Endothelial cell of umbilical vein (primary cell): ENCODE measurements around the gene C19orf44. TPM values are rescaled to one million over a fixed set of nuclear protein-coding genes. Genes with fewer than 3 reads are reported as not detected.
"Not testable (repeated sequence)": the region's sequence is repeated elsewhere in the genome, so short reads cannot be mapped to it uniquely, and the experiment has no call there.

Experiments used
- BruUV-seq: library from RNA; stranded (reverse); fragments of 400-500 nt; replicated peaks from 2 replicates; lab custom pipeline; 2021; lab: Mats Ljungman, UMichigan
- CTCF ChIA-PET: fragments of 300-600, 350-600 bp; sonication (Branson Sonifier 250); formaldehyde crosslinking; loops from one replicate; lab custom pipeline; 2021; ENCODE audit warnings: antibody characterized with exemption, inconsistent platforms; lab: Charles Lee
- POLR2A ChIA-PET: fragments of 300-600, 350-600 bp; sonication (Branson Sonifier 250); formaldehyde crosslinking; loops from one replicate; lab custom pipeline; 2021; ENCODE audit warnings: antibody characterized with exemption, inconsistent platforms; lab: Charles Lee
- DNase-seq: peaks from one replicate; pipeline ENCODE4 v3.0.0-alpha.2; 2011; ENCODE audit warnings: low read depth, low spot score
- FAIRE-seq: peaks from 2 replicates; lab custom pipeline; 2011; peaks lifted over from hg19 to GRCh38; lab: Jason Lieb, UNC
- H2AFZ ChIP-seq: 2 replicates; pipeline ENCODE4 v1.6.0; 2012; ENCODE audit warnings: low read depth, low read length, control low read depth, inconsistent platforms
- H3K27ac ChIP-seq: 2 replicates; pipeline ENCODE4 v1.5.1; 2011; ENCODE audit warnings: low read depth, mild to moderate bottlenecking, control low read depth, low read length, moderate library complexity; ENCODE audit not compliant: insufficient read depth
- H3K27me3 ChIP-seq, 2 experiments: 2 replicates each; pipeline versions ENCODE4 v1.6.0 to v1.6.1; 2011; ENCODE audit warnings: low read length in 2 of 2, mixed read lengths in 1 of 2; ENCODE audit not compliant: control insufficient read depth in 2 of 2, insufficient read depth in 2 of 2
- H3K36me3 ChIP-seq, 2 experiments: 2 replicates in 1 of 2; 3 replicates in 1 of 2; pipeline ENCODE4 v1.5.1; 2011; ENCODE audit warnings: low read length in 2 of 2, mild to moderate bottlenecking in 1 of 2, moderate library complexity in 1 of 2; ENCODE audit not compliant: control insufficient read depth in 2 of 2, insufficient read depth in 2 of 2; ENCODE audit errors: extremely low read depth in 1 of 2
- H3K4me1 ChIP-seq: 3 replicates; pipeline ENCODE4 v1.5.1; 2011; ENCODE audit warnings: mild to moderate bottlenecking, low read length; ENCODE audit not compliant: control insufficient read depth, insufficient read depth; ENCODE audit errors: extremely low read depth
- H3K4me2 ChIP-seq: 2 replicates; pipeline ENCODE4 v1.6.1; 2011; ENCODE audit warnings: low read length, control low read depth, mixed read lengths; ENCODE audit not compliant: insufficient read depth
- H3K4me3 ChIP-seq, 3 experiments: fragments of 200-600 bp in 1 of 3; sonication (generic), shearing (Covaris generic) in 1 of 3; replicated peaks in 1 of 3; 2 replicates each; pipeline ENCODE4 v1.5.1; 2011 to 2016; ENCODE audit warnings: control low read depth in 3 of 3, low read length in 3 of 3, mild to moderate bottlenecking in 2 of 3, inconsistent platforms in 1 of 3, low read depth in 1 of 3, moderate library complexity in 1 of 3; ENCODE audit not compliant: insufficient read depth in 1 of 3
- H3K79me2 ChIP-seq: 2 replicates; pipeline ENCODE4 v1.6.0; 2012; ENCODE audit warnings: low read length, inconsistent platforms; ENCODE audit not compliant: control insufficient read depth, insufficient read depth
- H3K9ac ChIP-seq: replicated peaks from 2 replicates; pipeline ENCODE3; 2011; ENCODE audit warnings: low read length, control low read depth; ENCODE audit not compliant: insufficient read depth; ENCODE audit errors: extremely low read depth
- H3K9me1 ChIP-seq: replicated peaks from 3 replicates; pipeline ENCODE4 v1.6.0; 2011; ENCODE audit warnings: mild to moderate bottlenecking, low read length; ENCODE audit not compliant: control insufficient read depth, insufficient read depth; ENCODE audit errors: extremely low read depth
- H3K9me3 ChIP-seq: replicated peaks from 2 replicates; pipeline ENCODE4 v1.5.1; 2012; ENCODE audit warnings: low read length, inconsistent platforms; ENCODE audit not compliant: control insufficient read depth, insufficient read depth
- H4K20me1 ChIP-seq: replicated peaks from 2 replicates; pipeline ENCODE3; 2011; ENCODE audit warnings: mild to moderate bottlenecking, low read length; ENCODE audit not compliant: control insufficient read depth, insufficient read depth; ENCODE audit errors: extremely low read depth
- EZH2 ChIP-seq: IDR thresholded peaks from 2 replicates; pipeline ENCODE4 v1.6.1; 2012; ENCODE audit warnings: borderline replicate concordance, low read depth, mild to moderate bottlenecking, moderate library complexity, low read length, inconsistent platforms; ENCODE audit not compliant: severe bottlenecking
- FOS ChIP-seq: IDR thresholded peaks from 2 replicates; pipeline ENCODE4 v1.6.1; 2011; ENCODE audit warnings: mild to moderate bottlenecking, low read length, moderate library complexity, borderline replicate concordance; ENCODE audit not compliant: insufficient read depth
- GATA2 ChIP-seq: IDR thresholded peaks from 2 replicates; pipeline ENCODE4 v1.7.0; 2011; ENCODE audit warnings: low read depth, mild to moderate bottlenecking, moderate library complexity, mixed read lengths, low read length; ENCODE audit not compliant: insufficient read length, insufficient read depth
- JUN ChIP-seq: IDR thresholded peaks from 2 replicates; pipeline ENCODE4 v1.6.1; 2011; ENCODE audit warnings: borderline replicate concordance, low read depth; ENCODE audit not compliant: insufficient read length, insufficient read depth
- MYC ChIP-seq: IDR thresholded peaks from one replicate; pipeline ENCODE4 v1.6.1; 2011; ENCODE audit warnings: mild to moderate bottlenecking, low read depth, low read length
- POLR2A ChIP-seq: IDR thresholded peaks from 2 replicates; pipeline ENCODE4 v1.6.1; 2012; ENCODE audit warnings: low read depth, mild to moderate bottlenecking, control low read depth, low read length
- POLR2AphosphoS5 ChIP-seq: IDR thresholded peaks from 2 replicates; pipeline ENCODE4 v1.6.1; 2012; ENCODE audit warnings: low read depth, mild to moderate bottlenecking, control low read depth, low read length, moderate library complexity; ENCODE audit not compliant: insufficient read depth
- dilution Hi-C: fragments of 300-500 bp; cut with MboI; formaldehyde crosslinking; loops from one replicate; pipeline ENCODE4 v1.15.0; 2019; ENCODE audit warnings: low sequenced_read_pairs; ENCODE audit not compliant: extremely low pct_ligation_motif_present
- intact Hi-C: fragments of 100-400 bp; cut with micrococcal nuclease; formaldehyde crosslinking; loops from one replicate; pipeline ENCODE4 v1.10.0; 2022
- polyA plus RNA-seq, 4 experiments: library from polyadenylated mRNA; depleted of rRNA in 3 of 4; stranded (reverse) in 3 of 4; unstranded in 1 of 4; fragments of >200 nt; gene quantifications; 2 replicates each; pipeline versions ENCODE4 v1.2.1 to v1.2.3, GENCODE V29; 2011 to 2012; ENCODE audit warnings: missing spikeins in 1 of 4
- total RNA-seq: library from RNA; stranded (reverse); gene quantifications from 2 replicates; pipeline ENCODE4 v1.2.3, GENCODE V29; 2021
- TF ChIP-seq, protein P1 (sequence below): IDR thresholded peaks from 2 replicates; pipeline ENCODE4 v1.6.1; 2011; ENCODE audit not compliant: insufficient read depth, insufficient read length
- TF ChIP-seq, protein P2 (sequence below), 2 donors: IDR thresholded peaks; 1 replicate in 1 of 2; 2 replicates in 1 of 2; pipeline ENCODE4 v1.5.1; 2011; ENCODE audit warnings: low read length in 2 of 2, mild to moderate bottlenecking in 2 of 2, moderate library complexity in 2 of 2, control low read depth in 1 of 2, inconsistent platforms in 1 of 2, low read depth in 1 of 2; ENCODE audit not compliant: insufficient read depth in 1 of 2; ENCODE audit errors: extremely low read depth in 1 of 2

Gene C19orf44
- total and polyA plus RNA-seq, 2 donors (not counting 3 experiments of a cell fraction or from before 2014, with no cell fraction given), result 3.5 to 4.3 TPM

DNA sequence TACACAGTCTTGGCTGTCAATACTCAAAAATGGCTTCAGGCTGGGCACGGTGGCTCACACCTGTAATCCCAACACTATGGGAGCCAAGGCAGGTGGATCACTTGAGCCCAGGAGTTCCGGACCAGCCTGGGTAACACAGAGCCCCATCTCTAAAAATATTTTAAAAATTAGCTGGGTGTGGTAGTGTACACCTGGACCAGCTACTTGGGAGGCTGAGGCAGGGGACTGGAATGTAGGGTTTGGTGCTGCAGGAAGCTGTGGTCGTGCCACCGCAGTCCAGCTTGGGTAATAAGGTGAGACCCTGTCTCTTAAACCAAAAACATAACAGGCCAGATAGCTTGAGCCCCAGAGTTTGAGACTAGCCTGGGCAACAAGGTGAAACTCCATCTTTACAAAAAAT is 52.8 kb downstream of the C19orf44 start:
- H3K27me3 ChIP-seq, result no peaks in the 10 kb centered on the region
- FAIRE-seq, result no peak
- no peak for DNase-seq
- H2AFZ ChIP-seq, result no peak overlapping the region
- CTCF ChIA-PET, result no interaction called here
- POLR2A ChIA-PET, result no interaction called here
- H3K27ac ChIP-seq, result no peak overlapping the region
- H3K4me1 ChIP-seq, result no peaks in the 10 kb centered on the region
- BruUV-seq, result no TSS peak
- H3K9ac ChIP-seq, result no peak overlapping the region
- H3K4me2 ChIP-seq, result no peak overlapping the region
- no peaks in the 10 kb centered on the region for H4K20me1 ChIP-seq
- no peak overlapping the region for H3K4me3 ChIP-seq
- peaks cover 3 to 8% of the 10 kb centered on the region in 2 experiments for H3K36me3 ChIP-seq
- TF ChIP-seq MYC (no peak), GATA2 (no peak), JUN (no peak), POLR2AphosphoS5 (no peak), EZH2 (no peak), FOS (no peak), POLR2A (no peak)
- TF ChIP-seq, protein P1, sequence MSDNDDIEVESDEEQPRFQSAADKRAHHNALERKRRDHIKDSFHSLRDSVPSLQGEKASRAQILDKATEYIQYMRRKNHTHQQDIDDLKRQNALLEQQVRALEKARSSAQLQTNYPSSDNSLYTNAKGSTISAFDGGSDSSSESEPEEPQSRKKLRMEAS, result no peak
- TF ChIP-seq, protein P2, sequence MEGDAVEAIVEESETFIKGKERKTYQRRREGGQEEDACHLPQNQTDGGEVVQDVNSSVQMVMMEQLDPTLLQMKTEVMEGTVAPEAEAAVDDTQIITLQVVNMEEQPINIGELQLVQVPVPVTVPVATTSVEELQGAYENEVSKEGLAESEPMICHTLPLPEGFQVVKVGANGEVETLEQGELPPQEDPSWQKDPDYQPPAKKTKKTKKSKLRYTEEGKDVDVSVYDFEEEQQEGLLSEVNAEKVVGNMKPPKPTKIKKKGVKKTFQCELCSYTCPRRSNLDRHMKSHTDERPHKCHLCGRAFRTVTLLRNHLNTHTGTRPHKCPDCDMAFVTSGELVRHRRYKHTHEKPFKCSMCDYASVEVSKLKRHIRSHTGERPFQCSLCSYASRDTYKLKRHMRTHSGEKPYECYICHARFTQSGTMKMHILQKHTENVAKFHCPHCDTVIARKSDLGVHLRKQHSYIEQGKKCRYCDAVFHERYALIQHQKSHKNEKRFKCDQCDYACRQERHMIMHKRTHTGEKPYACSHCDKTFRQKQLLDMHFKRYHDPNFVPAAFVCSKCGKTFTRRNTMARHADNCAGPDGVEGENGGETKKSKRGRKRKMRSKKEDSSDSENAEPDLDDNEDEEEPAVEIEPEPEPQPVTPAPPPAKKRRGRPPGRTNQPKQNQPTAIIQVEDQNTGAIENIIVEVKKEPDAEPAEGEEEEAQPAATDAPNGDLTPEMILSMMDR (IDR thresholded peaks at IDR 0.05; ENCODE audit: extremely low read depth in 1 of 2, insufficient read depth in 1 of 2, low read depth in 1 of 2, low read length in 2 of 2), result no peak
- H3K9me1 ChIP-seq, result no peaks in the 10 kb centered on the region
- dilution Hi-C loops, result no loop called here
- H3K9me3 ChIP-seq, result no peaks in the 10 kb centered on the region
- H3K79me2 ChIP-seq, result no peaks in the 10 kb centered on the region
- intact Hi-C loops, result no loop called here

DNA sequence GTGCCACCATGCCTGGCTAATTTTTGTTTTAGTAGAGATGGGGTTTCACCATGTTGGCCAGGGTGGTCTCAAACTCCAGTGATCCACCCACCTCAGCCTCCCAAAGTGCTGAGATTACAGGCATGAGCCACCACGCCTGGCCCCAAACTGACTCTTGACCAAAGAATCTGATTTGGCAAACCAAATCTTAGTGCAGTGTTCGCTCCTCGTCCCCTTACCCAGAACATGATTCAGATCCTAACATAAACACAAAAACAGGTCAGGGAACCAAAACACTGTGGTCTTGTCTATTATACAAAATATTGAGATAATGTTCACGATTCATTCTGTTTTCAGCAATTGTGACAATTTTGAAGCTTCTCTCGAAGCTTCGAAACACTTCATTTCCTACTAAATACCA is 55.7 kb downstream of the C19orf44 start:
- not testable (repeated sequence) for FAIRE-seq, BruUV-seq

More for the DNA sequence above, 55.7 kb downstream of the C19orf44 start:
- POLR2A ChIA-PET, intact Hi-C loops, CTCF ChIA-PET, H3K27ac ChIP-seq, dilution Hi-C loops, H3K4me1 ChIP-seq, DNase-seq, H3K9me1 ChIP-seq, H3K27me3 ChIP-seq, H3K9me3 ChIP-seq, H4K20me1 ChIP-seq, H2AFZ ChIP-seq, H3K4me2 ChIP-seq, H3K4me3 ChIP-seq, H3K79me2 ChIP-seq, H3K9ac ChIP-seq: not testable (repeated sequence)
- peaks cover 3 to 22% of the 10 kb centered on the region in 2 experiments for H3K36me3 ChIP-seq
